Adrenal gland (tissue), 5 donors: ENCODE results near the gene SYK.

Source experiments
- POLR2A ChIP-seq, 2 donors: fragments of 450-650 bp; IDR thresholded peaks; one replicate each; pipeline ENCODE4 v1.6.1; 2017; ENCODE audit warnings: antibody characterized with exemption in 2 of 2, mild to moderate bottlenecking in 2 of 2, moderate library complexity in 1 of 2
- TF ChIP-seq, protein P1 (sequence below), 6 experiments: fragments of 450-650 bp in 4 of 6; fragments of 200-600 bp in 2 of 6; sonication (generic) in 1 of 6; IDR thresholded peaks; 1 replicate in 5 of 6; 2 replicates in 1 of 6; pipeline versions ENCODE4 v1.5.1 to v1.8.0; 2016 to 2021; ENCODE audit warnings: antibody characterized with exemption in 6 of 6, mild to moderate bottlenecking in 2 of 6, moderate library complexity in 1 of 6
- donor health status: DM: no; HTN: no; CAD: no.

DNA sequence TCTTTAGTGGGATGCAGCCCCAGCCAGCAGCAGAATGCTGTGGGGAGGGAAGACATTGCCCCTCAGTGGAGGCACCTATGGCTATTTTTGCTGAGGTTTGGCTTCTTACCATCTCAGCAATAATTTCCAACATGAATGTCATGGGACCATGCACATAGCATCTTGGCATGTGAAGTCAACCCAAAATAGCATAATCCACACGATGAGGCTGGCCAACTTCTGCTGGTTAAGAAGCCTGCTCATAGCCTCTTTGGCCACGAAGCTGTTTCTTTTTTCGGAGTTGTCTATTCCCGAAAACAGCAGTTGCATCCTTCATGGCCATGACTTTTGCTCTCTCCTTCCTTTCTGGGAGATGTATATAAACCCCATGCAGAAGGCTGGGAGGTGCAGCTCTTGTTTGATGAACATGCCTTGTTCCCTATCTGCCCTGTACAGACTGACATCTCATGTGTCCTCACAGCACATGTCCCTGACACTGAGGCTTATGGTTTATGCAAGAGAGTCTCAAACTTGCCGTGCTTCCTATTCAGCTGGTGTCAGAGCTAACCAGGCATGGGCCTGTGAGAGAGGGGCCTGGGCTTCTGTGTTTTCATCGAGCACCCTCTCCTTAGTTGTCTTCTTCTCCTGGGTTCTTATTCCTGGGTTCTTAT is 45.3 kb downstream of the SYK start:
- TF ChIP-seq, protein P1, sequence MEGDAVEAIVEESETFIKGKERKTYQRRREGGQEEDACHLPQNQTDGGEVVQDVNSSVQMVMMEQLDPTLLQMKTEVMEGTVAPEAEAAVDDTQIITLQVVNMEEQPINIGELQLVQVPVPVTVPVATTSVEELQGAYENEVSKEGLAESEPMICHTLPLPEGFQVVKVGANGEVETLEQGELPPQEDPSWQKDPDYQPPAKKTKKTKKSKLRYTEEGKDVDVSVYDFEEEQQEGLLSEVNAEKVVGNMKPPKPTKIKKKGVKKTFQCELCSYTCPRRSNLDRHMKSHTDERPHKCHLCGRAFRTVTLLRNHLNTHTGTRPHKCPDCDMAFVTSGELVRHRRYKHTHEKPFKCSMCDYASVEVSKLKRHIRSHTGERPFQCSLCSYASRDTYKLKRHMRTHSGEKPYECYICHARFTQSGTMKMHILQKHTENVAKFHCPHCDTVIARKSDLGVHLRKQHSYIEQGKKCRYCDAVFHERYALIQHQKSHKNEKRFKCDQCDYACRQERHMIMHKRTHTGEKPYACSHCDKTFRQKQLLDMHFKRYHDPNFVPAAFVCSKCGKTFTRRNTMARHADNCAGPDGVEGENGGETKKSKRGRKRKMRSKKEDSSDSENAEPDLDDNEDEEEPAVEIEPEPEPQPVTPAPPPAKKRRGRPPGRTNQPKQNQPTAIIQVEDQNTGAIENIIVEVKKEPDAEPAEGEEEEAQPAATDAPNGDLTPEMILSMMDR (IDR thresholded peaks at IDR 0.05): no peak
- TF ChIP-seq POLR2A (IDR thresholded peaks at IDR 0.05): no peak
